ENCODE measurements around the gene PLCL2.

- TF ChIP-seq FOXP2 (optimal IDR thresholded peaks at IDR 0.05; ENCODE audit: control extremely low read depth, extremely low read length, insufficient read depth) (no peak), EZH2 (IDR thresholded peaks at IDR 0.05) (no peak), POLR2AphosphoS5 (IDR thresholded peaks at IDR 0.05; ENCODE audit: borderline replicate concordance, low read depth, low read length) (no peak)
Measured at GRCh38 chr3:16909802-16910201, 25.0 kb downstream of the PLCL2 start.

Data from SK-N-MC (cell line).